Measurements from ENCODE around the gene KLC3.

DNA sequence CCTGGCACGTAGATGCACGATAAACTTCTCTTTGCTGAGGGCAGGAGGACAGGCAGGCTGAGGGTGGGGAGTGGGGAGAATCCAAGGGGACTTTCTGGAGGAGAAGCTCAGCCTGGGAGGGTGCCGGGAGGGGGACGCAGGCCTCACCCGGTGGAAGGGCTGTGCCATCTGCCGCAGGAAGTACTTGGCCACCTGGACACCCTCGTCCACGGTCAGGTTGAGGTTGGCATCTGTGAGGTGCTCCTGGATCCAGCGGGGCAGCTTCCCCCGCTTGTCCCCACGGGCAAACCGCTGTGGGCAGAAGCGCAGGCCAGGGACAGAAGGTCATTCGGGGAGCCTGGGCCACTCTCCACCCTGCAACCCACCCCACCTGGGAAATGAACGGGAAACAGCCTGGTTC lies 11.5 kb downstream of the KLC3 start:
- TF ChIP-seq, protein P1, sequence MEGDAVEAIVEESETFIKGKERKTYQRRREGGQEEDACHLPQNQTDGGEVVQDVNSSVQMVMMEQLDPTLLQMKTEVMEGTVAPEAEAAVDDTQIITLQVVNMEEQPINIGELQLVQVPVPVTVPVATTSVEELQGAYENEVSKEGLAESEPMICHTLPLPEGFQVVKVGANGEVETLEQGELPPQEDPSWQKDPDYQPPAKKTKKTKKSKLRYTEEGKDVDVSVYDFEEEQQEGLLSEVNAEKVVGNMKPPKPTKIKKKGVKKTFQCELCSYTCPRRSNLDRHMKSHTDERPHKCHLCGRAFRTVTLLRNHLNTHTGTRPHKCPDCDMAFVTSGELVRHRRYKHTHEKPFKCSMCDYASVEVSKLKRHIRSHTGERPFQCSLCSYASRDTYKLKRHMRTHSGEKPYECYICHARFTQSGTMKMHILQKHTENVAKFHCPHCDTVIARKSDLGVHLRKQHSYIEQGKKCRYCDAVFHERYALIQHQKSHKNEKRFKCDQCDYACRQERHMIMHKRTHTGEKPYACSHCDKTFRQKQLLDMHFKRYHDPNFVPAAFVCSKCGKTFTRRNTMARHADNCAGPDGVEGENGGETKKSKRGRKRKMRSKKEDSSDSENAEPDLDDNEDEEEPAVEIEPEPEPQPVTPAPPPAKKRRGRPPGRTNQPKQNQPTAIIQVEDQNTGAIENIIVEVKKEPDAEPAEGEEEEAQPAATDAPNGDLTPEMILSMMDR (IDR thresholded peaks at IDR 0.05), result no peak
- no peak for TF ChIP-seq POLR2A (IDR thresholded peaks at IDR 0.05)
